ENCODE measurements around the gene ANTXR2.

- TF ChIP-seq, protein P1, sequence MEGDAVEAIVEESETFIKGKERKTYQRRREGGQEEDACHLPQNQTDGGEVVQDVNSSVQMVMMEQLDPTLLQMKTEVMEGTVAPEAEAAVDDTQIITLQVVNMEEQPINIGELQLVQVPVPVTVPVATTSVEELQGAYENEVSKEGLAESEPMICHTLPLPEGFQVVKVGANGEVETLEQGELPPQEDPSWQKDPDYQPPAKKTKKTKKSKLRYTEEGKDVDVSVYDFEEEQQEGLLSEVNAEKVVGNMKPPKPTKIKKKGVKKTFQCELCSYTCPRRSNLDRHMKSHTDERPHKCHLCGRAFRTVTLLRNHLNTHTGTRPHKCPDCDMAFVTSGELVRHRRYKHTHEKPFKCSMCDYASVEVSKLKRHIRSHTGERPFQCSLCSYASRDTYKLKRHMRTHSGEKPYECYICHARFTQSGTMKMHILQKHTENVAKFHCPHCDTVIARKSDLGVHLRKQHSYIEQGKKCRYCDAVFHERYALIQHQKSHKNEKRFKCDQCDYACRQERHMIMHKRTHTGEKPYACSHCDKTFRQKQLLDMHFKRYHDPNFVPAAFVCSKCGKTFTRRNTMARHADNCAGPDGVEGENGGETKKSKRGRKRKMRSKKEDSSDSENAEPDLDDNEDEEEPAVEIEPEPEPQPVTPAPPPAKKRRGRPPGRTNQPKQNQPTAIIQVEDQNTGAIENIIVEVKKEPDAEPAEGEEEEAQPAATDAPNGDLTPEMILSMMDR (IDR thresholded peaks at IDR 0.05): no peak
- TF ChIP-seq POLR2AphosphoS5 (IDR thresholded peaks at IDR 0.05) (no peak), POLR2A (IDR thresholded peaks at IDR 0.05) (no peak)
Measured at GRCh38 chr4:79900182-79900581, 172.8 kb downstream of the ANTXR2 start.

All from prostate gland (tissue), 2 donors.